Measurements from ENCODE around the gene UGT2A3.

GRCh38 chr4:68912807-68913206 lies 38.8 kb downstream of the UGT2A3 start:
- TF ChIP-seq CTCF (IDR thresholded peaks at IDR 0.05; ENCODE audit: control extremely low read depth in 1 of 3, insufficient read depth in 1 of 3, low read depth in 1 of 3, low read length in 3 of 3), result no peak
- TF ChIP-seq CEBPB (IDR thresholded peaks at IDR 0.05; ENCODE audit: low read depth, low read length), result no peak
- TF ChIP-seq GABPA (IDR thresholded peaks at IDR 0.05; ENCODE audit: borderline replicate concordance, insufficient read depth, low read length), result no peak
- no peak for TF ChIP-seq TAF1 (IDR thresholded peaks at IDR 0.05; ENCODE audit: low read depth, low read length)
- no peak for TF ChIP-seq EZH2 (IDR thresholded peaks at IDR 0.05; ENCODE audit: low read depth, low read length, severe bottlenecking)
- no peak for TF ChIP-seq FOSL1 (IDR thresholded peaks at IDR 0.05; ENCODE audit: insufficient read depth, low read depth, low read length)
- TF ChIP-seq POLR2A (IDR thresholded peaks at IDR 0.05; ENCODE audit: control extremely low read depth in 1 of 2, low read depth in 2 of 2, low read length in 2 of 2), result no peak
- no peak for TF ChIP-seq ATF3 (IDR thresholded peaks at IDR 0.05; ENCODE audit: insufficient read depth, low read depth, low read length)
